ENCODE data around the gene RHOBTB1.

The RHOBTB1 gene

GRCh38 chr10:60917331-60918280, 26.4 kb downstream of the RHOBTB1 start:
- no peak overlapping the region for H3K4me3 ChIP-seq (ENCODE audit: low read depth, low read length)
- H3K9me3 ChIP-seq (ENCODE audit: control insufficient read depth, insufficient read depth, low read depth, low read length) = no peaks in the 10 kb centered on the region
- no peaks in the 10 kb centered on the region for H3K36me3 ChIP-seq (ENCODE audit: control insufficient read depth in 2 of 2, insufficient read depth in 1 of 2, low read length in 2 of 2)
- H3K27ac ChIP-seq (ENCODE audit: extremely low read depth, low read depth, low read length) = no peak overlapping the region
- POLR2A ChIA-PET = no interaction called here
- TF ChIP-seq ZNF76 (tag by site-specific recombination; IDR thresholded peaks at IDR 0.05; ENCODE audit: borderline replicate concordance, low read depth) = no peak
- no peak for TF ChIP-seq MZF1 (tag by site-specific recombination; IDR thresholded peaks at IDR 0.05; ENCODE audit: borderline replicate concordance)
- no peak for TF ChIP-seq INSM2 (tag by site-specific recombination; IDR thresholded peaks at IDR 0.05)
- no peak for TF ChIP-seq ZNF280D (tag by site-specific recombination; IDR thresholded peaks at IDR 0.05)
- no peak for TF ChIP-seq ZSCAN16 (tag by site-specific recombination; IDR thresholded peaks at IDR 0.05)
- no peak for TF ChIP-seq KLF7 (tag by site-specific recombination; IDR thresholded peaks at IDR 0.05; ENCODE audit: borderline replicate concordance)
- TF ChIP-seq ZNF354C (tag by site-specific recombination; IDR thresholded peaks at IDR 0.05; ENCODE audit: borderline replicate concordance, low read depth) = no peak
- no peak for TF ChIP-seq ZNF2 (tag by site-specific recombination; IDR thresholded peaks at IDR 0.05)
- TF ChIP-seq ZNF488 (tag by site-specific recombination; IDR thresholded peaks at IDR 0.05) = no peak
- TF ChIP-seq ZNF114 (tag by site-specific recombination; IDR thresholded peaks at IDR 0.05) = no peak
- no peak for TF ChIP-seq ZNF433 (tag by site-specific recombination; IDR thresholded peaks at IDR 0.05; ENCODE audit: low read depth)
- TF ChIP-seq ZNF175 (tag by site-specific recombination; IDR thresholded peaks at IDR 0.05) = no peak
- no peak for TF ChIP-seq OVOL3 (tag by site-specific recombination; IDR thresholded peaks at IDR 0.05)
- no peak for TF ChIP-seq TSHZ1 (tag by site-specific recombination; IDR thresholded peaks at IDR 0.05; ENCODE audit: borderline replicate concordance)
- CTCF ChIA-PET = interaction anchor here (0.6 kb wide), 3 partner anchors 204 to 905 kb away, joined by 3 read pairs; no protein-coding TSS in a partner anchor
- H3K4me1 ChIP-seq (ENCODE audit: control insufficient read depth, insufficient read depth, low read length) = no peaks in the 10 kb centered on the region

Measured in HEK293 (cell line).